HG03460 (cell line): ENCODE results near the gene KATNAL1.

Source experiments
- ATAC-seq: cut with Tn5 transposase; IDR thresholded peaks from one replicate; pipeline ENCODE4 v1.9.1; 2021; ENCODE audit not compliant: unreplicated experiment

Gene KATNAL1

DNA sequence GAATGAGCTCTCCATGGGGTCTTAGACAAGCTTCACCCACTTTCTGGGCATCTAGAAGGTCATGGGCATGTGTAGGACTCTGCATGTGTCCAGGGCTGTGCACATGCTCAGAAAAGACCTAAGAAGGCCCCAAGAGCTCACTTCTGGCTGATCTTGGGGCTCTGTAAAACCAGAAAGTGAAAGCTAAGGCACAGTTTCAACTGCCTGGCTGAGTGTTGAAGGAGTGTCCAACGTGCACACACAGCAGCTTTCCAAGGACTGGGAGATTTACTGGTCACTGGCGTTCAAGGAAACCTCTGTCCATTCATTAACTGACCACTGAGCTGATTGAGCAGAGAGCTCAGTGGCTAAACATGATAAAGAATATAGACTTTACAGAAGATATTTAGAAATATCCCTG, 137.9 kb downstream of the KATNAL1 start:
- no peak for ATAC-seq

- no peak for ATAC-seq
Observed at GRCh38 chr13:30165796-30166195, 141.6 kb downstream of the KATNAL1 start.

DNA sequence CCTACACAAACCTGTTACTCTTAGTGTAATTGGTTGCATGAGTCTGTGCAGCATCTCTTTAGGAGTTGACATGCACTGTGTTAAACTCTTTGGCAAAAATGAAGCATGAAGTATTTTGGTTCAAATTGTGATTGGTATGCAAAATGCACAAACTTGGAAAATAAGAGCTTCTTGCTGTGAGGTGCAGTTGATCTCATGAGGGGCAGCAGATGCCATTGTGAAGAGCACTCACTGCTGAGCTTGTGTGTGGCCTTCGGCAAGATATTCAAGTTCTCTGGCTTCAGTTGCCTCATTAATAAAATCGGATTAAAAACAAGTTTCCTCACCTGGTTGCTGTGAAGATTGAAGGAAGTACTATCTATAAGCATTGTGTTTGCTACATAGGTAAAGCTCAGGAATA, 142.3 kb downstream of the KATNAL1 start:
- no peak for ATAC-seq

GRCh38 chr13:30164146-30164545, 143.2 kb downstream of the KATNAL1 start:
- no peak for ATAC-seq

DNA sequence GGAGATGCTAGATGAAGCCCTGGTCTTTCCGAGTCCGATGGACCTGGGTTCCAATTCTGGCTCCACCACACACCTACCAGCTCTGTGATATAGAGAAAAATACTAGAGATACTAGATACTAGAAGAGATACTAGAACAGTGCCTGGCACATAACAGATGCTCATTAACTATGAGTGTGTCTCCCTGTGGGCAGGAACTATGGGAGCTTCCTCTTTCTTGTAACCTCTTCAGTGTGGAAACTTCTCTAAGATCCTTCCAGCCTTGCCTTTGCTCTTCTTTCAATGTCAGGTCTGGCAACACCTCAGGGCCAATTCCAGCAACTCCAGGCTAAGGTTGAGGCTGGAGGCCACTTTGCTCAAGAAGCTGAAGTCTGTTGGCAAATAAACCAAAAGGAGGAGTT, 143.9 kb downstream of the KATNAL1 start:
- no peak for ATAC-seq

- ATAC-seq: no peak
Observed at GRCh38 chr13:30159446-30159839, 147.9 kb downstream of the KATNAL1 start.

- ATAC-seq: no peak
Observed at GRCh38 chr13:30158774-30159445, 148.4 kb downstream of the KATNAL1 start.

GRCh38 chr13:30157616-30157993, 149.7 kb downstream of the KATNAL1 start:
- no peak for ATAC-seq

GRCh38 chr13:30156826-30157615, 150.3 kb downstream of the KATNAL1 start:
- ATAC-seq: no peak

DNA sequence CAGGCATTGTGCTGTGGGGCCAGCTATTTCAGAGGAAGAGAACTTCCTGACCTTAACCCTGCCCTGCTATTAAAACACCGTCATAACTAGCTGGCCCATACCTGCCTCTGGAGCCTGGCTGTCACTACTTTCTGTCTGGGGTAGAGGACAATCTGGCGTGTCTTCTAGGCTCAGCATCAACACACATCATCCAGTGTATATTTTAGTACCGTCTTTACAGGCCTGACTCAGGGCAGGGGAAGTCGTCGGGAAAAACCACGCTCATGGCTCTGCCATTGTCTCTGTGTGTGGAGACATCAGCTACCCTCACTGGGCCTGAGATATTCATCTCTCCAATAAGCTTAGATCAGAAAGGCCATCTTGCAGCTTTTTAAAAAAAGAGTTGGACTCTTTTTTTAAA, 151.1 kb downstream of the KATNAL1 start:
- no peak for ATAC-seq

DNA sequence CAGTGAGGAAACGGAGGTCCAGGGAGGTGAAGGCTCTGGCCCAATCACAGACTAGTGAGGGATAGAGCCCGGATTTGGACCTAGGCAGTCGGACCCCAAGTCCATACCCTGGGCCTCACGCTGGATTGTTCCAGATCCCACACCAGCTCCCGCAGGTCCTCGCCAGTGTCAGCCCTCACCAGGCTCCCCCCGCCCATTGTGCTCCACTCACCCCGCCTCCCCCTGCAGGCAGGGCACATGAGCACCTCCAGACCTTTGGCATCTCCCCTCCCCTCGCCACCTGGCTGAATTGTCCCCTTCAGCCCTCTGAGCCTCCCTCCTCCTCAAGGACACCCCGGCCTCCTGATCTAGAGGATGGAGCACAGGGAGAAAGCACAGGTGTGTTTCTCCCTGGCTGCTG, 152.4 kb downstream of the KATNAL1 start:
- ATAC-seq: no peak

DNA sequence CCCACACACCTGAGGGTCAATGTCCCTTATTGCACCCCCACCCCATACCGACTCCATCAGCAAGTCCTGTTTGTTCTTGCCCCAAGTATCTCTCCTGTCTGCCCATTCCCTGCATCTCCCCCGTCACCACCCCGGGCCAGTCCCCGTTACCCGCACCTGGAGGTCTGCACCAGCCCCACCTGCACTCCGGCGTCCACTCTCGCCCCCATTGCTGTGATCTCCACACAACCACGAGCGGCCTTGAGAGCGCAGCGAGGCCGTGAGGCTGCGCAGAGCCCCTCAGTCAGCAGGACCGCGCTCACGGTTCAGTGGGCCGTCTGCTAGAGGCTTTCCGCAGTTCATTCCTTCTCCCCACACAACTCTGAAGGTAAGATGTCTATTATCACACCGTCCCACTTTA, 152.8 kb downstream of the KATNAL1 start:
- ATAC-seq: no peak

- no peak for ATAC-seq
Observed at GRCh38 chr13:30153545-30154426, 153.6 kb downstream of the KATNAL1 start.
